ENCODE data around the gene CLCA2. TPM values are rescaled to one million over a fixed set of nuclear protein-coding genes. Genes with fewer than 3 reads are reported as not detected.

The CLCA2 gene
- total and polyA plus RNA-seq, 2 of the 8 experiments (the other 6 are each of a cell fraction or from before 2014, with no cell fraction given): not detected

DNA sequence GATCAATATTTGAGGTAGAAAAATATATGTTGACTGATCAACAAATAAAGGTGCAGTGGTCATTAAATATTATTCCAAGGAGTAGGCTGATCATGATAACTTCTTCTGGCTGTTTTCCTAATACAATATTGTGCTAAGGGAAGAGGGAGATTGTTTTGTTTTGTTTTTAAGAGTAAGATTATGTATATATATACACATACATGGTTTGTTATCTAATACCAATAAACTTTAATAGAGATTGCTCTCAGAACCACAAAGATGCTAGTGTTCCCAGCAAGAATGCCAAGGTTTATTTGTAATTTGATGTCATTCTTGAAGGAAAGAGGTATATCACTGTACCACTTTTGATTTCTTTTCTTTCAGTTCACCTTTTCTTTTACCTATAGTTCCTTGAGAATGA, 10.1 kb downstream of the CLCA2 start (continued):
- TF ChIP-seq NANOG (IDR thresholded peaks at IDR 0.05; ENCODE audit: insufficient read depth, low read depth, low read length, poor library complexity, severe bottlenecking): no peak

Data from H1 (cell line).